ENCODE results near the gene HEATR5B. TPM values are rescaled to one million over a fixed set of nuclear protein-coding genes. Genes with fewer than 3 reads are reported as not detected.
"Not testable (repeated sequence)": the region's sequence is repeated elsewhere in the genome, so short reads cannot be mapped to it uniquely, and the experiment has no call there.

Gene HEATR5B
- total RNA-seq, 1 experiment from 2014 or later, result 16.1 TPM

- TF ChIP-seq, protein P1, sequence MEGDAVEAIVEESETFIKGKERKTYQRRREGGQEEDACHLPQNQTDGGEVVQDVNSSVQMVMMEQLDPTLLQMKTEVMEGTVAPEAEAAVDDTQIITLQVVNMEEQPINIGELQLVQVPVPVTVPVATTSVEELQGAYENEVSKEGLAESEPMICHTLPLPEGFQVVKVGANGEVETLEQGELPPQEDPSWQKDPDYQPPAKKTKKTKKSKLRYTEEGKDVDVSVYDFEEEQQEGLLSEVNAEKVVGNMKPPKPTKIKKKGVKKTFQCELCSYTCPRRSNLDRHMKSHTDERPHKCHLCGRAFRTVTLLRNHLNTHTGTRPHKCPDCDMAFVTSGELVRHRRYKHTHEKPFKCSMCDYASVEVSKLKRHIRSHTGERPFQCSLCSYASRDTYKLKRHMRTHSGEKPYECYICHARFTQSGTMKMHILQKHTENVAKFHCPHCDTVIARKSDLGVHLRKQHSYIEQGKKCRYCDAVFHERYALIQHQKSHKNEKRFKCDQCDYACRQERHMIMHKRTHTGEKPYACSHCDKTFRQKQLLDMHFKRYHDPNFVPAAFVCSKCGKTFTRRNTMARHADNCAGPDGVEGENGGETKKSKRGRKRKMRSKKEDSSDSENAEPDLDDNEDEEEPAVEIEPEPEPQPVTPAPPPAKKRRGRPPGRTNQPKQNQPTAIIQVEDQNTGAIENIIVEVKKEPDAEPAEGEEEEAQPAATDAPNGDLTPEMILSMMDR (IDR thresholded peaks at IDR 0.05; ENCODE audit: insufficient read depth in 1 of 2, low read depth in 1 of 2, low read length in 1 of 2, severe bottlenecking in 1 of 2, unreplicated experiment in 1 of 2), result no peak
- POLR2A ChIA-PET, result interaction anchor here (0.6 kb wide), 1 partner anchor 92 kb away, joined by 6 read pairs; no protein-coding TSS in a partner anchor
- no peak overlapping the region for H3K27ac Mint-ChIP-seq (ENCODE audit: unreplicated experiment)
- intact Hi-C loops (cut with micrococcal nuclease; ENCODE audit: unreplicated experiment), result loop anchor here (10.0 kb wide), 1 partner anchor 126 kb away; no protein-coding TSS in a partner anchor
- H3K4me3 Mint-ChIP-seq (ENCODE audit: unreplicated experiment), result no peak overlapping the region
- no peaks in the 10 kb centered on the region for H3K27me3 Mint-ChIP-seq (ENCODE audit: insufficient read depth, unreplicated experiment)
- DNase-seq, result no peak
- Histone ChIP-seq H3K9me3 (no peaks in the 10 kb centered on the region), H3K36me3 (ENCODE audit: control insufficient read depth, insufficient read depth, low read length) (peaks cover 4% of the 10 kb centered on the region), H3K4me3 (ENCODE audit: low read depth, low read length) (no peak overlapping the region), H3K27me3 (replicated peaks; ENCODE audit: control insufficient read depth, insufficient read depth, low read length) (no peaks in the 10 kb centered on the region), H3K4me1 (no peaks in the 10 kb centered on the region)
- H3K9me3 Mint-ChIP-seq (ENCODE audit: unreplicated experiment), result no peaks in the 10 kb centered on the region
- peaks cover 41% of the 10 kb centered on the region for H3K36me3 Mint-ChIP-seq (ENCODE audit: insufficient read depth, unreplicated experiment)
- BruUV-seq (replicated peaks), result no TSS peak
- H3K4me1 Mint-ChIP-seq (ENCODE audit: low read depth, unreplicated experiment), result no peaks in the 10 kb centered on the region
- CTCF ChIA-PET, result no interaction called here
Observed at GRCh38 chr2:37000988-37001556, 83.1 kb downstream of the HEATR5B start.

GRCh38 chr2:37000318-37000717 lies 83.9 kb downstream of the HEATR5B start:
- no peaks in the 10 kb centered on the region for H3K9me3 ChIP-seq
- CTCF ChIA-PET, result no interaction called here
- Mint-ChIP-seq H3K4me3 (ENCODE audit: unreplicated experiment) (no peak overlapping the region), H3K36me3 (ENCODE audit: insufficient read depth, unreplicated experiment) (peaks cover 41% of the 10 kb centered on the region), H3K4me1 (ENCODE audit: low read depth, unreplicated experiment) (no peaks in the 10 kb centered on the region), H3K27me3 (ENCODE audit: insufficient read depth, unreplicated experiment) (no peaks in the 10 kb centered on the region), H3K27ac (ENCODE audit: unreplicated experiment) (no peak overlapping the region), H3K9me3 (ENCODE audit: unreplicated experiment) (no peaks in the 10 kb centered on the region)
- no peak for DNase-seq
- BruUV-seq (replicated peaks), result no TSS peak
- no peaks in the 10 kb centered on the region for H3K4me1 ChIP-seq
- intact Hi-C loops (cut with micrococcal nuclease; ENCODE audit: unreplicated experiment), result loop anchor here (10.0 kb wide), 1 partner anchor 126 kb away; no protein-coding TSS in a partner anchor
- peaks cover 4% of the 10 kb centered on the region for H3K36me3 ChIP-seq (ENCODE audit: control insufficient read depth, insufficient read depth, low read length)
- TF ChIP-seq, protein P1 (IDR thresholded peaks at IDR 0.05; ENCODE audit: insufficient read depth in 1 of 2, low read depth in 1 of 2, low read length in 1 of 2, severe bottlenecking in 1 of 2, unreplicated experiment in 1 of 2), result no peak
- no peak overlapping the region for H3K4me3 ChIP-seq (ENCODE audit: low read depth, low read length)
- no peaks in the 10 kb centered on the region for H3K27me3 ChIP-seq (replicated peaks; ENCODE audit: control insufficient read depth, insufficient read depth, low read length)
- POLR2A ChIA-PET, result no interaction called here

DNA sequence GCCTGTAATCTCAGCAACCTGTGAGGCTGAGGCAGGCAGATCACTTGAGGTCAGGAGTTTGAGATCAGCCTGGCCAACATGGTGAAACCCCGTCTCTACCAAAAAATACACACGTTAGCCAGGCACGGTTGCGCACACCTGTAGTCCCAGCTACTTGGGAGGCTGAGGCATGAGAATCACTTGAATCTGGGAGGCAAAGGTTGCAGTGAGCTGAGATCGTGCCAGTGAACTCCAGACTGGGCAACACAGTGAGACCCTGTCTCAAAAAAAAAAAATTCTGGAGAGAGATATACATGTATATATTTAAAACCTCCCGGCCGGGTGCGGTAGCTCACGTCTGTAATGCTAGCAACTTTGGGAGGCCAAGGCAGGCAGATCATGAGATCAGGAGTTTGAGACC lies 84.8 kb downstream of the HEATR5B start:
- DNase-seq; H3K4me1 ChIP-seq; H3K27me3 Mint-ChIP-seq (ENCODE audit: insufficient read depth, unreplicated experiment); intact Hi-C loops (cut with micrococcal nuclease; ENCODE audit: unreplicated experiment); H3K36me3 ChIP-seq (ENCODE audit: control insufficient read depth, insufficient read depth, low read length); CTCF ChIA-PET; POLR2A ChIA-PET; BruUV-seq (replicated peaks); H3K9me3 ChIP-seq; H3K27me3 ChIP-seq (replicated peaks; ENCODE audit: control insufficient read depth, insufficient read depth, low read length); H3K9me3 Mint-ChIP-seq (ENCODE audit: unreplicated experiment); H3K4me1 Mint-ChIP-seq (ENCODE audit: low read depth, unreplicated experiment); H3K4me3 ChIP-seq (ENCODE audit: low read depth, low read length); H3K27ac Mint-ChIP-seq (ENCODE audit: unreplicated experiment); H3K4me3 Mint-ChIP-seq (ENCODE audit: unreplicated experiment): not testable (repeated sequence)
- peaks cover 35% of the 10 kb centered on the region for H3K36me3 Mint-ChIP-seq (ENCODE audit: insufficient read depth, unreplicated experiment)

All from Caco-2 (cell line).